Epithelial cell of alveolus of lung (primary cell): ENCODE data around the gene MSX1. TPM values are rescaled to one million over a fixed set of nuclear protein-coding genes. Genes with fewer than 3 reads are reported as not detected.

ENCODE experiments used
- total RNA-seq: library from RNA; depleted of rRNA; stranded (reverse); fragments of >200 nt; gene quantifications from 2 replicates; pipeline ENCODE4 v1.2.1, GENCODE V29; 2015

Gene MSX1
- total RNA-seq: 1.2 and 2.2 TPM in 2 replicates

DNA sequence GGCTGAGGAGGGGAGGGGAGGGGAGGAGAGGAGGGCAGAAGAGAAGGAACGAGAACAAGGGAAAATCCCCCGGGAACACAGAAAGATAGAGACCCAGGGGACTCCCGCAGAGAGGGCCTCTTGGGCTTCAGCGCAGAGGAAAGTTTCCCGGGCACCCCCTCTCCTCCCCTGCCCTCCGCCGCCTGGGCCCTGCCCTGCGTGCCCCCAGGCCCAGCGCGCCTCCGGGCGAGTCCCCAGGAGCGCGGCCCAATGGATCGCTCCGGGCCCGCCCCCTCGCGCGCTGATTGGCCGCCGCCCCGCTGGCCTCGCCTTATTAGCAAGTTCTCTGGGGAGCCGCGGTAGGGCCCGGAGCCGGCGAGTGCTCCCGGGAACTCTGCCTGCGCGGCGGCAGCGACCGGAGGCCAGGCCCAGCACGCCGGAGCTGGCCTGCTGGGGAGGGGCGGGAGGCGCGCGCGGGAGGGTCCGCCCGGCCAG is at the start of gene MSX1:
TSS of gene MSX1 (plus strand) at position 341 of the 474 bp plus-strand sequence. CDS start 235 bp downstream, outside the sequence.

Other genes with a start within 250 kb of the MSX1 start
- 2.2 and 3.4 TPM in 2 replicates for gene CYTL1, start 159.8 kb downstream of the MSX1 start, total RNA-seq
- gene STK32B, start 191.8 kb downstream of the MSX1 start, total RNA-seq: 0.52 and 1.4 TPM in 2 replicates